ENCODE results near the gene CARTPT. TPM values are rescaled to one million over a fixed set of nuclear protein-coding genes. Genes with fewer than 3 reads are reported as not detected.
A peak's percentile ranks its signal among the peaks of the same experiment; 100 is the strongest.

CARTPT gene
- total and polyA plus RNA-seq, 5 donors, result 0.29 to 0.34 TPM; not detected in 3

DNA sequence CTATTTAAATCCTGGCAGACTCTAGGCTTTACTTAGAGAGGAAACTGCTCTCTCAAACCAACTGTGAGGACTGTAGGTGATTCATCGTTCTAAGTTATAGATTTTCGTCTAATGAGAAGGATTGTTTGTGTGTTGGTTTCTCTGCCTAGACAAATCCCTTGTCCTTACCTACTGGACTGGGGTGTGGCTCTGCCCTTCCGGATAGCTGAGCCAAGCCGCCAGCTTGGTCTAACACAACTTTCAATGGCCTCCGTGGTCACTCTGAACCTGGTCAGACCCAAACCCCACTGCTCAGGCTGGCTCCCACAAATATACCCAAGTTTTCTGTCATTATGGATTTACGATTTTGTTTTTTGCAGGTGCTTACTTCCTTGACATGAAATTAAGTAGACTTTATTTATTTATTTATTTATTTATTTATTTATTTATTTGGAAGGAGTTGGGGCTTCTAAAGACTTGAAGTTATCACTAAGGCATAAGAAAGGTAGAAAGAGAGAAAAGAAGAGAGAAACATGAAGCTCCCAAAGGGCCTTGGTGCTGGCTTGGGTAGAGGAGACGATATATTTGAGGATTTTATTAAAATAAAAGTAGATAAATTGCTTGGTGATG lies 19.0 kb downstream of the CARTPT start:
- H3K27me3 ChIP-seq (ENCODE audit: control insufficient read depth, insufficient read depth), result no peaks in the 10 kb centered on the region
- no peak for ATAC-seq
- intact Hi-C loops (cut with DNase I), result no loop called here
- H3K27ac ChIP-seq (ENCODE audit: low read length), result no peak overlapping the region
- no peaks in the 10 kb centered on the region for H3K9me3 ChIP-seq (ENCODE audit: control insufficient read depth, low read length)
- DNase-seq, result no peak
- WGBS, result 88% methylated on average over 7 of the region's 7 CpGs
- H3K4me3 ChIP-seq (ENCODE audit: low read length), result no peak overlapping the region
- H3K4me1 ChIP-seq (ENCODE audit: control insufficient read depth, insufficient read depth, low read length), result no peaks in the 10 kb centered on the region

- no peak for DNase-seq
- Histone ChIP-seq H3K9me3 (ENCODE audit: control insufficient read depth, low read length) (no peaks in the 10 kb centered on the region), H3K27me3 (ENCODE audit: control insufficient read depth, insufficient read depth) (no peaks in the 10 kb centered on the region), H3K4me1 (ENCODE audit: control insufficient read depth, insufficient read depth, low read length) (no peaks in the 10 kb centered on the region), H3K27ac (ENCODE audit: low read length) (no peak overlapping the region), H3K4me3 (ENCODE audit: low read length) (no peak overlapping the region)
- 73% methylated on average over 4 of the region's 4 CpGs for WGBS
- no peak for ATAC-seq
- intact Hi-C loops (cut with DNase I), result no loop called here
Measured at GRCh38 chr5:71738662-71739361, 19.7 kb downstream of the CARTPT start.

DNA sequence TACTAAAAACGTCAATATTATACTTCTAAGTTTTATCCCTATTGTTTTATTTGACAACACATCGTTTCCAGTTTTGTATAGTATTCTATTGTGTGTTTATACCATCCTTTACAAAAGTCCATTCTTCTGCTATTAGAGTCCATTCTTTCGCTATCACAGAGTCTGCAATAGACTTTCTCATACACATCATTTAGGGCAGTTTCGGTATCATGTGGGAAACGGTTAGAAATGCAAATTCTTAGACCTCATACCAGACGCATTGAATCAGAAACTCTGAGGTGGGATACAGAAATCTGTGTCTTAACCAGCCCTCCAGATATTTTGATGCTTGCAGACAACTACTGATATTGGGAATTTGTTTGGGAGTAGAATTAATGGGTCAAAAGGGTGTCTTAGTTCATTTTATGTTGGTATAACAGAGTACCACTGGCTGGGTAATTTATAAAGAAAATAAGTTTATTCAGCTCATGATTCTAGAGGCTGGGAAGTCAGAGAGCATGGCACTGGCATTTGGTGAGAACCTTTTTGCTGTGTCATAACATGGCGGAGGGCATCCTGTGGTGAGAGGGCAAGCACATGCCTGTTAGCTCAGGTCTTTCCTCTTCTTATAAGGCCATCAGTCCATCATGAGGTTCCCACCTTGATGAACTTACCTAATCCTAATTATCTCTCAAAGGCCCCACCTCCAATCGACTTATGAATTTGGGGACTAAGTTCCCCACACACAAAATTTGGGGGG lies 21.1 kb downstream of the CARTPT start:
- H3K4me1 ChIP-seq (ENCODE audit: control insufficient read depth, insufficient read depth, low read length), result no peaks in the 10 kb centered on the region
- H3K27me3 ChIP-seq (ENCODE audit: control insufficient read depth, insufficient read depth), result no peaks in the 10 kb centered on the region
- ATAC-seq, result no peak
- H3K27ac ChIP-seq (ENCODE audit: low read length), result no peak overlapping the region
- no peak for DNase-seq
- WGBS, result 85% methylated on average over 8 of the region's 8 CpGs
- no peak overlapping the region for H3K4me3 ChIP-seq (ENCODE audit: low read length)
- no peaks in the 10 kb centered on the region for H3K9me3 ChIP-seq (ENCODE audit: control insufficient read depth, low read length)
- intact Hi-C loops (cut with DNase I), result no loop called here

GRCh38 chr5:71743155-71743554 lies 24.1 kb downstream of the CARTPT start:
- H3K27ac ChIP-seq (ENCODE audit: low read length), result no peak overlapping the region
- no peak for DNase-seq
- H3K27me3 ChIP-seq (ENCODE audit: control insufficient read depth, insufficient read depth), result no peaks in the 10 kb centered on the region
- H3K4me3 ChIP-seq (ENCODE audit: low read length), result no peak overlapping the region
- ATAC-seq, result no peak
- WGBS, result 54% methylated on average over 6 of the region's 6 CpGs
- intact Hi-C loops (cut with DNase I), result no loop called here
- H3K4me1 ChIP-seq (ENCODE audit: control insufficient read depth, insufficient read depth, low read length), result no peaks in the 10 kb centered on the region
- no peaks in the 10 kb centered on the region for H3K9me3 ChIP-seq (ENCODE audit: control insufficient read depth, low read length)

DNA sequence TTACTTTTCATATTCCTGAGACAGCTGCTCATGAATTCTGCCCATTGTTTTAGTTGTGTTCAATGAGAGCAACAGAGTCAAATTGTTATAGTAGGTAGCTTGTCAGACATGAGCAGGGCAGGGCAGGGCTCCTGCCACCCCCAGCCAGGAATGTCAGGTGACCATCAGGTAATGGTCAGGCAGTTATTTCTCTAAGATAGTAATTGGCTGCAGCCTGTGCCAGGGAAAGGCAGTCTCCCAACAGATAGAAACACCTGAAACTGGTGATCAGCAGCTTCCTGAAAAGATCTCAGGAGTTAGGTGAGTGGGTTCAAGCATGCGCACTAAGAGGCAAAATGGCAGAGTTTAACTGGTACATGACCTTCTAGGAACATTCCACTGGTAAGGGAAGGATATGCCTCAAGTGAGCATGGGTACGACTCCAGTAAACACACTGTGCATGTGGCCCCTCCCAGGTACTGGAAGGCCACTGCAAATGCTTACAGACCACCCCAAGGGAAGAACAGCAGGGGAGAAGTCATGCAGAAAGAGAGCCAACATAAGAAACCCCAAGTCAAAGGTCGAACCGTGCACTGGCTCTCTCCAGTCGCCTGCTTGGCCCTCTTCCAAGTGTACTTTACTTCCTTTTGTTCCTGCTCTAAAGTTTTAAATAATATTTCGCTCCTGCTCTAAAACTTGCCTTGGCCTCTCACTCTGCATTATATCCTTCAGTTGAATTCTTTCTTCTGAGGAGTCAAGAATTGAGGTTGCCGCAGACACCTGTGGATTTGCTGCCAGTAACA lies 25.1 kb downstream of the CARTPT start:
- WGBS, result 65% methylated on average over 7 of the region's 7 CpGs
- Histone ChIP-seq H3K27me3 (ENCODE audit: control insufficient read depth, insufficient read depth) (no peaks in the 10 kb centered on the region), H3K4me1 (ENCODE audit: control insufficient read depth, insufficient read depth, low read length) (no peaks in the 10 kb centered on the region), H3K27ac (ENCODE audit: low read length) (no peak overlapping the region), H3K9me3 (ENCODE audit: control insufficient read depth, low read length) (no peaks in the 10 kb centered on the region), H3K4me3 (ENCODE audit: low read length) (no peak overlapping the region)
- intact Hi-C loops (cut with DNase I), result no loop called here
- ATAC-seq, result no peak
- DNase-seq, result no peak

GRCh38 chr5:71747182-71747581 lies 28.1 kb downstream of the CARTPT start:
- Histone ChIP-seq H3K4me1 (ENCODE audit: control insufficient read depth, insufficient read depth, low read length) (no peaks in the 10 kb centered on the region), H3K27ac (ENCODE audit: low read length) (no peak overlapping the region), H3K9me3 (ENCODE audit: control insufficient read depth, low read length) (no peaks in the 10 kb centered on the region), H3K4me3 (ENCODE audit: low read length) (no peak overlapping the region), H3K27me3 (ENCODE audit: control insufficient read depth, insufficient read depth) (no peaks in the 10 kb centered on the region)
- no peak for DNase-seq
- WGBS, result 97% methylated on average over 3 of the region's 3 CpGs
- no peak for ATAC-seq
- intact Hi-C loops (cut with DNase I), result no loop called here

DNA sequence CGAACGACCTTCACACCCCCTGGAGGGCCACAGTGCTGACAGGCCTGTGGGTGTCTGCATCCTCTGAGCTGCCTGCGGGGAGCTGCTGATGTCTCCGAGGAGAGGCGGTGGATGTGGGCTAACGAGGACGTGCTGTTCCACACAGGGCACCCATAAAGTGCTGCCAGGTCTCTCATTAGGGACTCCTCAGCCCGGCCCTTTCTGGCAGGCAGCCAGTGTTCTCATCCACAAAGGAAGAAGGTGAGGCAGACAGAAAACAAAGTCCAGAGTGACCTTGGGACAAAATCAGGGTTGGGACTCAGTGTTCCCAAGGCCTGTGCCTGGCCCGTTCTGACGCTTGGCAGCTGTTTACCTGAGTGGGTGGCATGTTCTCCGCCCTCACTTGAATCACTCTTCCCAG lies 29.3 kb downstream of the CARTPT start:
- peak; percentile 77 to 82 for ATAC-seq
- intact Hi-C loops (cut with DNase I), result no loop called here
- Histone ChIP-seq H3K27me3 (ENCODE audit: control insufficient read depth, insufficient read depth) (no peaks in the 10 kb centered on the region), H3K4me3 (ENCODE audit: low read length) (no peak overlapping the region), H3K9me3 (ENCODE audit: control insufficient read depth, low read length) (no peaks in the 10 kb centered on the region), H3K4me1 (ENCODE audit: control insufficient read depth, insufficient read depth, low read length) (no peaks in the 10 kb centered on the region), H3K27ac (ENCODE audit: low read length) (no peak overlapping the region)
- peak; percentile 45 to 82 (median 59) for DNase-seq
- 47% methylated on average over 11 of the region's 11 CpGs for WGBS

DNA sequence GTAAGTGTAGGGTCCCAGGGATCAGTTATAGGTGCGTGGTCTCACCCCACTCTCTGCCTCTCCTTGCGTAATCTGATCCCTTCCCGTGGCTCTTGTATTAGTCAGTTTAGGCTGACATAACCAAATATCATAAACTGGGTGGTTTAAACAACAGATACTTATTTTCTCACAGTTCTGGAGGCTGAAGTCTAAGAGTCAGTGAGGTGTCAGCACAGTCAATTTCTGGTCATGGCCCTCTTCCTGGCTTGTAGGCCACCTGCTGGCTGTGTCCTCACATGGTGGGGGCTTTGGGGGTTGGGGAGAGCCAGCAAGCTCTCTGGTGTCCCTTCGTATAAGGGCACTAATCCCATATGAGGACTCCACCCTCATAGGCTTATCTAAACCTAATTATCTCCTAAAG lies 32.3 kb downstream of the CARTPT start:
- H3K27me3 ChIP-seq (ENCODE audit: control insufficient read depth, insufficient read depth), result no peaks in the 10 kb centered on the region
- no peak overlapping the region for H3K4me3 ChIP-seq (ENCODE audit: low read length)
- H3K27ac ChIP-seq (ENCODE audit: low read length), result no peak overlapping the region
- no peaks in the 10 kb centered on the region for H3K9me3 ChIP-seq (ENCODE audit: control insufficient read depth, low read length)
- ATAC-seq, result no peak
- no peaks in the 10 kb centered on the region for H3K4me1 ChIP-seq (ENCODE audit: control insufficient read depth, insufficient read depth, low read length)
- intact Hi-C loops (cut with DNase I), result no loop called here
- 76% methylated on average over 4 of the region's 4 CpGs for WGBS
- DNase-seq, result no peak

DNA sequence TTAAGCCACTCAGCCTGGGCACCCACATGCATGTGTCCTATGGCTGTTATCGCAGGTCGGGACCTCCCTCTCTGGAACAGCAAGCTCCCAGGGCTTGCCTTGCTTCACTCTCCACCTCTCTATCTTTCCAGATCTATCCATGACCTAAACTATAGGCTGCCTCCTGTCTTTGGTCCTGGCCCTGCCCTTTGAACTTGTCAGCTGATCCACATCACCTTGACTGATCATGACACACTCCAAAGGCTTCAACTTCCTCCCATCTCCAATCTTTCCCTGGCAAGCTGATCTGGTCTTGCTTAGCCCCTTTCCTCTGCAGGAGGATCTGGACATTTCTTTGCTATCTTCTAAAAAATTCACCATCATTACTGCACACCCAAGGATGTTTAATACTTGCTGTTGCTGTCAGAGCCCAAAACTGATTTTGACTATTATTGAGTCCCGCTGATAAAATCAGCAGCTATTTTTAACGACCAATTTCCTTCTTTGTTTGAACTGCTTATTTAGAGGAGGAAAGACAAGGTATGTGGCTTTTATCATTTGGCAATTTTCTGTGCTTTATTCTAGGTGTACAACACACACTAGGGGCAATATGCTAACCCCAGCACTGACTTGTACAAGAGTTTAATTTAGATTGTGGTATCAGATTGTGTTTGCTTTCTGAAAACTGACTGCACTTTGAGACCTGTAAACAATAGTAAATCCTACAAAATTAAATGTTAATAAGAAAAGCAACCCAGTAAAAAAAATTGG lies 33.5 kb downstream of the CARTPT start:
- ATAC-seq, result no peak
- WGBS, result 67% methylated on average over 4 of the region's 4 CpGs
- no peaks in the 10 kb centered on the region for H3K9me3 ChIP-seq (ENCODE audit: control insufficient read depth, low read length)
- H3K4me1 ChIP-seq (ENCODE audit: control insufficient read depth, insufficient read depth, low read length), result no peaks in the 10 kb centered on the region
- no peak overlapping the region for H3K4me3 ChIP-seq (ENCODE audit: low read length)
- H3K27me3 ChIP-seq (ENCODE audit: control insufficient read depth, insufficient read depth), result no peaks in the 10 kb centered on the region
- H3K27ac ChIP-seq (ENCODE audit: low read length), result no peak overlapping the region
- intact Hi-C loops (cut with DNase I), result no loop called here
- no peak for DNase-seq

Measured in right cardiac atrium (tissue), 5 donors.